ENCODE measurements around the gene LPP. TPM values are rescaled to one million over a fixed set of nuclear protein-coding genes. Genes with fewer than 3 reads are reported as not detected.

LPP gene
- total RNA-seq, 1 donor: 77.4 TPM

- Histone ChIP-seq H4K20me1 (ENCODE audit: insufficient read depth, low read length) (peaks cover 3% of the 10 kb centered on the region), H3K36me3 (ENCODE audit: insufficient read depth, low read length) (peaks cover 5% of the 10 kb centered on the region), H3K9me3 (ENCODE audit: low read depth, low read length) (no peaks in the 10 kb centered on the region), H3K27ac (ENCODE audit: low read depth, low read length) (peak overlapping the region; percentile 19), H3K4me3 (ENCODE audit: insufficient read depth, low read length) (no peak overlapping the region), H3K4me1 (ENCODE audit: insufficient read depth, low read length) (peaks cover 26% of the 10 kb centered on the region), H3K79me2 (ENCODE audit: insufficient read depth, low read length) (peaks cover 37% of the 10 kb centered on the region), H3K4me2 (ENCODE audit: insufficient read depth, low read length) (peak overlapping the region; percentile 21), H2AFZ (ENCODE audit: low read length) (no peak overlapping the region), H3K27me3 (ENCODE audit: insufficient read depth, low read length) (no peaks in the 10 kb centered on the region)
- DNase-seq (ENCODE audit: insufficient read length, low spot score, missing footprints): no peak
- TF ChIP-seq CTCF (IDR thresholded peaks at IDR 0.05; ENCODE audit: extremely low read depth, low read depth, low read length): no peak
Measured at GRCh38 chr3:188432802-188433520, 279.0 kb downstream of the LPP start.

- H3K27ac ChIP-seq (ENCODE audit: low read depth, low read length): peak overlapping the region; percentile 19
- no peak overlapping the region for H3K4me3 ChIP-seq (ENCODE audit: insufficient read depth, low read length)
- peaks cover 34% of the 10 kb centered on the region for H3K79me2 ChIP-seq (ENCODE audit: insufficient read depth, low read length)
- no peaks in the 10 kb centered on the region for H3K27me3 ChIP-seq (ENCODE audit: insufficient read depth, low read length)
- H3K4me2 ChIP-seq (ENCODE audit: insufficient read depth, low read length): peak overlapping the region; percentile 21
- H3K36me3 ChIP-seq (ENCODE audit: insufficient read depth, low read length): peaks cover 5% of the 10 kb centered on the region
- no peaks in the 10 kb centered on the region for H4K20me1 ChIP-seq (ENCODE audit: insufficient read depth, low read length)
- DNase-seq (ENCODE audit: insufficient read length, low spot score, missing footprints): peak; percentile 27
- TF ChIP-seq CTCF (IDR thresholded peaks at IDR 0.05; ENCODE audit: extremely low read depth, low read depth, low read length): no peak
- peaks cover 26% of the 10 kb centered on the region for H3K4me1 ChIP-seq (ENCODE audit: insufficient read depth, low read length)
- no peak overlapping the region for H2AFZ ChIP-seq (ENCODE audit: low read length)
- H3K9me3 ChIP-seq (ENCODE audit: low read depth, low read length): no peaks in the 10 kb centered on the region
Measured at GRCh38 chr3:188433521-188434150, 279.7 kb downstream of the LPP start.

GRCh38 chr3:188434594-188434993 is 280.6 kb downstream of the LPP start:
- no peaks in the 10 kb centered on the region for H3K9me3 ChIP-seq (ENCODE audit: low read depth, low read length)
- H4K20me1 ChIP-seq (ENCODE audit: insufficient read depth, low read length): no peaks in the 10 kb centered on the region
- peaks cover 26% of the 10 kb centered on the region for H3K4me1 ChIP-seq (ENCODE audit: insufficient read depth, low read length)
- TF ChIP-seq CTCF (IDR thresholded peaks at IDR 0.05; ENCODE audit: extremely low read depth, low read depth, low read length): no peak
- no peak overlapping the region for H3K4me2 ChIP-seq (ENCODE audit: insufficient read depth, low read length)
- H3K79me2 ChIP-seq (ENCODE audit: insufficient read depth, low read length): peaks cover 30% of the 10 kb centered on the region
- H3K27ac ChIP-seq (ENCODE audit: low read depth, low read length): no peak overlapping the region
- H2AFZ ChIP-seq (ENCODE audit: low read length): no peak overlapping the region
- no peaks in the 10 kb centered on the region for H3K27me3 ChIP-seq (ENCODE audit: insufficient read depth, low read length)
- no peak overlapping the region for H3K4me3 ChIP-seq (ENCODE audit: insufficient read depth, low read length)
- no peak for DNase-seq (ENCODE audit: insufficient read length, low spot score, missing footprints)
- peaks cover 5% of the 10 kb centered on the region for H3K36me3 ChIP-seq (ENCODE audit: insufficient read depth, low read length)

- Histone ChIP-seq H3K9me3 (ENCODE audit: low read depth, low read length) (no peaks in the 10 kb centered on the region), H3K27ac (ENCODE audit: low read depth, low read length) (no peak overlapping the region), H4K20me1 (ENCODE audit: insufficient read depth, low read length) (no peaks in the 10 kb centered on the region), H3K4me2 (ENCODE audit: insufficient read depth, low read length) (no peak overlapping the region), H3K4me3 (ENCODE audit: insufficient read depth, low read length) (no peak overlapping the region), H3K79me2 (ENCODE audit: insufficient read depth, low read length) (peaks cover 28% of the 10 kb centered on the region), H3K4me1 (ENCODE audit: insufficient read depth, low read length) (peaks cover 26% of the 10 kb centered on the region), H2AFZ (ENCODE audit: low read length) (no peak overlapping the region), H3K36me3 (ENCODE audit: insufficient read depth, low read length) (peaks cover 5% of the 10 kb centered on the region), H3K27me3 (ENCODE audit: insufficient read depth, low read length) (no peaks in the 10 kb centered on the region)
- DNase-seq (ENCODE audit: insufficient read length, low spot score, missing footprints): no peak
- no peak for TF ChIP-seq CTCF (IDR thresholded peaks at IDR 0.05; ENCODE audit: extremely low read depth, low read depth, low read length)
Measured at GRCh38 chr3:188435266-188435665, 281.3 kb downstream of the LPP start.
